Activated CD8-positive, alpha-beta memory T cell treated with anti-CD3 and anti-CD28 coated beads for 36 hours (primary cell): Measurements from ENCODE around the gene INKA1. TPM values are rescaled to one million over a fixed set of nuclear protein-coding genes. Genes with fewer than 3 reads are reported as not detected.

ENCODE experiments used
- CTCF ChIA-PET: fragments of 350-600 bp; sonication (Branson Sonifier 250); formaldehyde crosslinking; loops from one replicate; lab custom pipeline; 2021; ENCODE audit warnings: antibody characterized with exemption; lab: Charles Lee
- POLR2A ChIA-PET: fragments of 350-600 bp; sonication (Branson Sonifier 250); formaldehyde crosslinking; loops from one replicate; lab custom pipeline; 2021; ENCODE audit warnings: antibody characterized with exemption; lab: Charles Lee
- total RNA-seq, 2 experiments: library from RNA; stranded (reverse); gene quantifications; one replicate each; pipeline ENCODE4 v1.2.3, GENCODE V29; 2021

The INKA1 gene
- total RNA-seq, 2 experiments from 2014 or later: 1.5 to 2.1 TPM

- POLR2A ChIA-PET: no interaction called here
- CTCF ChIA-PET: interaction anchor here (1.0 to 5.4 kb wide), 4 partner anchors 17 to 62 kb away, joined by 3 to 60 read pairs (median 4); partner anchors contain the start of genes INKA1, IP6K1 and MST1R
Measured at GRCh38 chr3:49841806-49842205, 38.7 kb downstream of the INKA1 start.

DNA sequence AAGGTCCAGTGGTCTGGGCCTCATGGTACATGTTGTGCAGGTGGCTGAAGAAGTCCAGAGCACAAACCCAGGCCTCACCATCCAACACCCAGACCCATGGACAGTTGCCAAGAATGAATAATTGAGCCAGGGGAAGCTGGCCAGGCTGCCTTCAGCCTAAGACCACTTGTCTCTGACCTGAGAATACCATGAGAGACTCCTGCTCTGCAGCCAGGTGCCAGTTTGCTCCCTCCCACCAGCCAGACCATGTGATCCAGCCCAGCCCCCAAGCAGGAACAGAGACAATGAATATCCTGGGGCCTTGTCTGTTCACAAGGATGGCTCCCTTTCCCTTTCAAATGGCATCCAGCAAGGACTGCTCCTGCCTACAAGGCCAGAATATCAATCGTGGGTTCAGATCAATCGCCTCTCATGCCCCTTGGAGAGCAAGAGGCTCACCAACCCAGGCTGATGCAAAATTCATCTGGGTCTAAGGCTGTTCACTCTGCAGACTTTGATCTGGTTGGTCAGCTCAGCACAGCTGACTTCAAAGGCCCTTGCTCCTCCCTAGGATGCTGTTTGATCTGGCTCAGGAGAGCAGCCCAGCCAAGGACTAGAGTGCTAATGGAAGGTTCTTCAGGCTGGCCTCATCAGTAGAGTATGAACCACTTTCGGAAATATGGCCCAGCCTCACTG, 39.9 kb downstream of the INKA1 start:
- ChIA-PET POLR2A (no interaction called here), CTCF (interaction anchor here (1.0 kb wide), 1 partner anchor 18 kb away, joined by 3 read pairs; no protein-coding TSS in a partner anchor)

- POLR2A ChIA-PET: no interaction called here
- CTCF ChIA-PET: interaction anchor here (1.0 to 2.0 kb wide), 2 partner anchors 42 to 44 kb away, joined by 4 to 9 read pairs; partner anchors contain the start of gene INKA1
Measured at GRCh38 chr3:49844464-49845183, 41.6 kb downstream of the INKA1 start.

GRCh38 chr3:49845694-49846093, 42.6 kb downstream of the INKA1 start:
- POLR2A ChIA-PET: no interaction called here
- CTCF ChIA-PET: interaction anchor here (2.0 kb wide), 1 partner anchor 43 kb away, joined by 9 read pairs; the partner anchor contains the start of gene INKA1

Other genes with a start within 250 kb of the INKA1 start
- under 1 TPM; 0.25 to 0.30 TPM for gene BSN, start 248.8 kb upstream of the INKA1 start, total RNA-seq
- 100 to 1,000 TPM; 186 to 189 TPM for gene APEH, start 128.9 kb upstream of the INKA1 start, total RNA-seq
- gene MST1, start 113.8 kb upstream of the INKA1 start, total RNA-seq: 1 to 10 TPM; 4.1 to 4.2 TPM
- gene RNF123, start 113.7 kb upstream of the INKA1 start, total RNA-seq: 10 to 100 TPM; 30.5 to 32.2 TPM
- under 1 TPM in 1 of 2 experiments, not detected in 1; 0.30 TPM for gene AMIGO3, start 83.6 kb upstream of the INKA1 start, total RNA-seq
- gene GMPPB, start 79.3 kb upstream of the INKA1 start, total RNA-seq: 10 to 100 TPM; 50.7 to 51.8 TPM
- 10 to 100 TPM; 38.5 to 40.5 TPM for gene IP6K1, start 16.7 kb upstream of the INKA1 start, total RNA-seq
- gene CDHR4, start 3.4 kb upstream of the INKA1 start, total RNA-seq: not detected
- gene UBA7, start 10.7 kb downstream of the INKA1 start, total RNA-seq: 10 to 100 TPM; 41.9 to 42.2 TPM
- gene TRAIP, start 53.3 kb downstream of the INKA1 start, total RNA-seq: 10 to 100 TPM; 22.5 to 23.5 TPM
- gene CAMKV, start 66.6 kb downstream of the INKA1 start, total RNA-seq: 1 to 10 TPM in 1 of 2 experiments, under 1 TPM in 1; 0.96 to 1.8 TPM
- gene MST1R, start 100.6 kb downstream of the INKA1 start, total RNA-seq: under 1 TPM; 0.80 to 0.99 TPM
- 10 to 100 TPM; 15.5 to 18.0 TPM for gene MON1A, start 126.5 kb downstream of the INKA1 start, total RNA-seq
- gene RBM6, start 136.9 kb downstream of the INKA1 start, total RNA-seq: 10 to 100 TPM; 68.1 to 68.4 TPM